K562 (cell line): ENCODE measurements around the gene GJA5. TPM values are rescaled to one million over a fixed set of nuclear protein-coding genes. Genes with fewer than 3 reads are reported as not detected.

Source experiments
- ATAC-seq: fragments of 200-7000 bp; cut with Tn5 transposase; 3 replicates; pipeline ENCODE4 v1.9.1; 2020; ENCODE audit warnings: moderate library complexity
- BruUV-seq: library from RNA; stranded (reverse); fragments of 400-500 nt; replicated peaks from 2 replicates; lab custom pipeline; 2021; lab: Mats Ljungman, UMichigan
- CTCF ChIA-PET: fragments of 300-600 bp; formaldehyde crosslinking; extraction: SDS; loops from one replicate; lab custom pipeline; 2021; ENCODE audit warnings: low intra/inter-chr PET ratio; lab: Yijun Ruan, JAX
- POLR2A ChIA-PET: fragments of 300-600, 350-650 bp; sonication (Branson Sonifier 250); formaldehyde crosslinking; extraction: SDS; loops from one replicate; lab custom pipeline; 2021; ENCODE audit warnings: antibody characterized with exemption, inconsistent platforms; lab: Yijun Ruan, JAX
- DNase-seq, 4 experiments: peaks; one replicate each; pipeline versions ENCODE4 v3.0.0 to v3.0.0-alpha.2; 2011 to 2018; ENCODE audit warnings: low spot score in 3 of 4, mixed read lengths in 3 of 4; ENCODE audit errors: extremely low read depth in 1 of 4
- FAIRE-seq: peaks from 2 replicates; lab custom pipeline; 2011; peaks lifted over from hg19 to GRCh38; lab: Jason Lieb, UNC
- H2AFZ ChIP-seq: 2 replicates; pipeline ENCODE4 v1.6.0; 2011; ENCODE audit warnings: low read depth, low read length, control low read depth, inconsistent platforms
- H3K27ac ChIP-seq: fragments of 200-600 bp; 3 replicates; pipeline ENCODE4 v1.8.0; 2011; ENCODE audit warnings: low read depth, mild to moderate bottlenecking, control low read depth, inconsistent platforms, low read length, moderate library complexity, mixed read lengths; ENCODE audit errors: extremely low read depth
- H3K27me3 ChIP-seq, 2 experiments: fragments of 300-600 bp in 1 of 2; 2 replicates in 1 of 2; 3 replicates in 1 of 2; pipeline versions ENCODE4 v1.6.0 to v1.8.0; 2011; ENCODE audit warnings: inconsistent platforms in 2 of 2, low read length in 2 of 2, mild to moderate bottlenecking in 1 of 2, mixed read lengths in 1 of 2, moderate library complexity in 1 of 2; ENCODE audit not compliant: control insufficient read depth in 2 of 2, insufficient read depth in 2 of 2
- H3K36me3 ChIP-seq: fragments of 300-600 bp; 3 replicates; pipeline ENCODE4 v1.8.0; 2011; ENCODE audit warnings: mild to moderate bottlenecking, low read length, inconsistent platforms; ENCODE audit not compliant: control insufficient read depth, insufficient read depth
- H3K4me1 ChIP-seq, 2 experiments: fragments of 200-600 bp in 1 of 2; replicated peaks in 1 of 2; 2 replicates in 1 of 2; 3 replicates in 1 of 2; pipeline versions ENCODE4 v1.5.1 to v1.8.0; 2011; ENCODE audit warnings: inconsistent platforms in 2 of 2, low read length in 2 of 2, mild to moderate bottlenecking in 1 of 2, mixed read lengths in 1 of 2, moderate library complexity in 1 of 2; ENCODE audit not compliant: control insufficient read depth in 2 of 2, insufficient read depth in 2 of 2
- H3K4me2 ChIP-seq: 2 replicates; pipeline ENCODE4 v1.6.1; 2011; ENCODE audit warnings: low read length, control low read depth, inconsistent platforms, mixed read lengths; ENCODE audit not compliant: insufficient read depth
- H3K4me3 ChIP-seq: fragments of 200-600 bp; sonication (generic), shearing (Covaris generic); 2 replicates; pipeline ENCODE4 v1.5.1; 2016; ENCODE audit warnings: control low read depth, inconsistent platforms
- H3K79me2 ChIP-seq: fragments of 200-600 bp; 3 replicates; pipeline ENCODE4 v1.8.0; 2011; ENCODE audit warnings: low read length, inconsistent platforms; ENCODE audit not compliant: control insufficient read depth, insufficient read depth
- H3K9ac ChIP-seq, 2 experiments: 2 replicates each; pipeline versions ENCODE4 v1.6.0 to v1.6.1; 2011; ENCODE audit warnings: low read depth in 2 of 2, low read length in 2 of 2, control low read depth in 1 of 2, inconsistent platforms in 1 of 2, mild to moderate bottlenecking in 1 of 2, mixed read lengths in 1 of 2; ENCODE audit not compliant: insufficient read depth in 1 of 2
- H3K9me1 ChIP-seq: one replicate; pipeline ENCODE4 v1.6.0; 2011; ENCODE audit warnings: inconsistent platforms, mild to moderate bottlenecking, low read length, moderate library complexity; ENCODE audit not compliant: control insufficient read depth, insufficient read depth
- H3K9me3 ChIP-seq: replicated peaks from 2 replicates; pipeline ENCODE4 v1.5.1; 2011; ENCODE audit warnings: low read depth, low read length, inconsistent platforms; ENCODE audit not compliant: control insufficient read depth, insufficient read depth
- H4K20me1 ChIP-seq: replicated peaks from 2 replicates; pipeline ENCODE4 v1.6.1; 2011; ENCODE audit warnings: low read length, inconsistent platforms, mixed read lengths; ENCODE audit not compliant: control insufficient read depth, insufficient read depth
- ADNP ChIP-seq: fragments of 200-800 bp; sonication (Bioruptor generic); IDR thresholded peaks from 2 replicates; pipeline ENCODE4 v1.6.1; 2016; ENCODE audit warnings: missing genetic modification characterization, missing compliant biosample characterization
- CEBPB ChIP-seq: fragments of 450-650 bp; IDR thresholded peaks from 2 replicates; pipeline ENCODE4 v1.6.1; 2016; ENCODE audit warnings: missing genetic modification characterization, missing compliant biosample characterization
- CHD4 ChIP-seq: fragments of 200-600 bp; sonication (generic); IDR thresholded peaks from 3 replicates; pipeline ENCODE4 v1.6.1; 2012; ENCODE audit warnings: low read depth, mild to moderate bottlenecking, mixed read lengths, low read length, inconsistent platforms; ENCODE audit not compliant: insufficient read depth, insufficient replicate concordance, poor library complexity, severe bottlenecking
- DNMT1 ChIP-seq: fragments of 450-650 bp; IDR thresholded peaks from 2 replicates; pipeline ENCODE4 v1.6.1; 2016; ENCODE audit warnings: antibody characterized with exemption, mild to moderate bottlenecking
- RFX5 ChIP-seq: IDR thresholded peaks from 2 replicates; pipeline ENCODE4 v1.6.1; 2011; ENCODE audit warnings: low read depth, mild to moderate bottlenecking, improper control_type of control experiment, low read length
- SAP30 ChIP-seq: fragments of 200-600 bp; sonication (generic); IDR thresholded peaks from 2 replicates; pipeline ENCODE4 v1.6.1; 2012; ENCODE audit warnings: borderline replicate concordance, low read depth, mild to moderate bottlenecking, moderate library complexity, low read length, control low read depth, inconsistent platforms; ENCODE audit not compliant: insufficient read depth, poor library complexity, severe bottlenecking
- YY1 ChIP-seq, 3 experiments: IDR thresholded peaks; 2 replicates each; pipeline ENCODE4 v1.6.1; 2011; ENCODE audit warnings: low read length in 2 of 3, mild to moderate bottlenecking in 2 of 3, moderate library complexity in 2 of 3, borderline replicate concordance in 1 of 3, control low read depth in 1 of 3, low read depth in 1 of 3; ENCODE audit not compliant: insufficient read depth in 3 of 3, insufficient replicate concordance in 2 of 3, control insufficient read depth in 1 of 3, insufficient read length in 1 of 3; ENCODE audit errors: extremely low read depth in 1 of 3
- ZNF143 ChIP-seq: sonication (generic); formaldehyde crosslinking; IDR thresholded peaks from 2 replicates; pipeline ENCODE4 v1.9.0; 2022; ENCODE audit warnings: mild to moderate bottlenecking, missing genetic modification reagents
- ZNF644 ChIP-seq: fragments of 200-800 bp; sonication (Bioruptor generic); IDR thresholded peaks from 2 replicates; pipeline ENCODE4 v1.6.1; 2016; ENCODE audit warnings: low read depth, missing genetic modification characterization, missing compliant biosample characterization
- WGBS: fragments of 100-300 bp; shearing (Covaris generic); methylation state at CpG from one replicate; pipeline ENCODE4 v1.1.6; 2016; ENCODE audit warnings: low coverage, mixed read lengths; ENCODE audit not compliant: insufficient coverage; ENCODE audit errors: missing lambda C conversion rate; 5-methylcytosine and 5-hydroxymethylcytosine counted together
- in situ Hi-C: fragments of 300-500 bp; cut with MboI; formaldehyde crosslinking; loops from 4 replicates; pipeline ENCODE4 v1.15.0; 2018; ENCODE audit warnings: inconsistent platforms, mixed read lengths
- intact Hi-C: fragments of 100-400 bp; cut with micrococcal nuclease; formaldehyde crosslinking; loops from 2 replicates; pipeline ENCODE4 v1.14.2; 2022
- polyA plus RNA-seq, 8 experiments: library from polyadenylated mRNA; depleted of rRNA in 4 of 8; stranded (reverse) in 5 of 8; unstranded in 3 of 8; fragments of >200 nt; fragmentation: Nextera tagmentation in 2 of 8; fragmentation: Illumina TruSeq in 1 of 8; extraction: Ambion mirVana in 2 of 8; extraction: Trizol in 1 of 8; gene quantifications; 2 replicates each; pipeline versions ENCODE4 v1.2.1 to v1.2.3, GENCODE V29; 2011 to 2014; ENCODE audit warnings: inconsistent platforms in 1 of 8, missing spikeins in 1 of 8
- total RNA-seq, 7 experiments: library from RNA; depleted of rRNA in 6 of 7; stranded (reverse); fragments of >200 nt in 6 of 7; fragmentation: Illumina TruSeq in 2 of 7; extraction: Trizol in 2 of 7; gene quantifications; 2 replicates each; pipeline versions ENCODE4 v1.2.1 to v1.2.3, GENCODE V29; 2011 to 2021; ENCODE audit warnings: low replicate concordance in 1 of 7
- TF ChIP-seq, protein P1 (sequence below): sonication (generic); formaldehyde crosslinking; IDR thresholded peaks from 2 replicates; pipeline ENCODE4 v1.8.1; 2022; ENCODE audit warnings: missing genetic modification reagents

Gene GJA5
- total and polyA plus RNA-seq, 9 of the 15 experiments (the other 6 are each of a cell fraction or from before 2014, with no cell fraction given), result 0.07 TPM; not detected in 7

DNA sequence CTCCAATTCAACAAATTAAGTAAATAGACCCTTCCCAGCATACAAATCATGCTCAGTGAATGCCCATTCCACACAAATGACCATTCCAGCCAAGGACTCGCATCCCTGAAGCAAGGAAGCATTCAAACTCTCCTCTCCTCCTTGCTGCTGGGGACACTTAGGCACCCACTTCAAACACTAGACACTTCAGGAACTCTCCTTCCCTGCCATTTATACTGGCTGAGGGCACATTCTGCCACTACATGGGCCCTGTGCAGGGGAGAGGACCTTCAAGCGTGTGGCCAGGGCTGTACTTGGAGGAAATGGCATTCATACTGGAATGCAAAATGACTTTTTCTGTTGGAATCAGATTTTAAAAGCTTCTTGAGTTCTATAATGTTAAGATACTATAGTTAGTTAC, 22.3 kb downstream of the GJA5 start:
- Histone ChIP-seq H4K20me1 (0 out of 2 replicates have a peak, but pooled peaks cover 3% of the 10 kb centered on the region), H3K27ac (no peak overlapping the region), H3K4me1 (no peaks in the 10 kb centered on the region), H3K27me3 (no peaks in the 10 kb centered on the region; a peak in 1 of 5 replicates), H2AFZ (no peak overlapping the region), H3K4me2 (no peak overlapping the region), H3K9me1 (no peaks in the 10 kb centered on the region), H3K9ac (no peak overlapping the region), H3K36me3 (no peaks in the 10 kb centered on the region), H3K79me2 (no peaks in the 10 kb centered on the region), H3K9me3 (no peaks in the 10 kb centered on the region), H3K4me3 (no peak overlapping the region)
- intact Hi-C loops, result no loop called here
- TF ChIP-seq CEBPB (tag), result no peak
- TF ChIP-seq CHD4, result no peak
- no peak for TF ChIP-seq ZNF644
- no peak for TF ChIP-seq YY1 (IDR thresholded peaks at IDR 0.05; ENCODE audit: borderline replicate concordance in 1 of 3, control insufficient read depth in 1 of 3, extremely low read depth in 1 of 3, insufficient read depth in 3 of 3, insufficient read length in 1 of 3, insufficient replicate concordance in 2 of 3, low read depth in 1 of 3, low read length in 2 of 3)
- no peak for TF ChIP-seq ADNP (tag)
- no peak for TF ChIP-seq DNMT1
- TF ChIP-seq RFX5, result no peak
- TF ChIP-seq, protein P1, sequence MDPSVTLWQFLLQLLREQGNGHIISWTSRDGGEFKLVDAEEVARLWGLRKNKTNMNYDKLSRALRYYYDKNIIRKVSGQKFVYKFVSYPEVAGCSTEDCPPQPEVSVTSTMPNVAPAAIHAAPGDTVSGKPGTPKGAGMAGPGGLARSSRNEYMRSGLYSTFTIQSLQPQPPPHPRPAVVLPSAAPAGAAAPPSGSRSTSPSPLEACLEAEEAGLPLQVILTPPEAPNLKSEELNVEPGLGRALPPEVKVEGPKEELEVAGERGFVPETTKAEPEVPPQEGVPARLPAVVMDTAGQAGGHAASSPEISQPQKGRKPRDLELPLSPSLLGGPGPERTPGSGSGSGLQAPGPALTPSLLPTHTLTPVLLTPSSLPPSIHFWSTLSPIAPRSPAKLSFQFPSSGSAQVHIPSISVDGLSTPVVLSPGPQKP (CRISPR knock-in tag), result no peak
- no peak for TF ChIP-seq SAP30
- no peak for TF ChIP-seq ZNF143 (CRISPR knock-in tag)
- POLR2A ChIA-PET, result interaction anchor here (1.7 kb wide), 1 partner anchor 10 kb away, joined by 8 read pairs; no protein-coding TSS in a partner anchor
- DNase-seq, result no peak
- CTCF ChIA-PET, result no interaction called here
- no peak for ATAC-seq
- WGBS, result 0% methylated on average over 2 of the region's 2 CpGs
- no TSS peak for BruUV-seq
- FAIRE-seq, result no peak
- in situ Hi-C loops, result no loop called here
